ENCODE results near the gene LUC7L2. TPM values are rescaled to one million over a fixed set of nuclear protein-coding genes. Genes with fewer than 3 reads are reported as not detected.
"Not testable (repeated sequence)": the region's sequence is repeated elsewhere in the genome, so short reads cannot be mapped to it uniquely, and the experiment has no call there.

LUC7L2 gene
- polyA plus RNA-seq, 1 donor (not counting 4 experiments of a cell fraction or from before 2014, with no cell fraction given), result 52.7 TPM

DNA sequence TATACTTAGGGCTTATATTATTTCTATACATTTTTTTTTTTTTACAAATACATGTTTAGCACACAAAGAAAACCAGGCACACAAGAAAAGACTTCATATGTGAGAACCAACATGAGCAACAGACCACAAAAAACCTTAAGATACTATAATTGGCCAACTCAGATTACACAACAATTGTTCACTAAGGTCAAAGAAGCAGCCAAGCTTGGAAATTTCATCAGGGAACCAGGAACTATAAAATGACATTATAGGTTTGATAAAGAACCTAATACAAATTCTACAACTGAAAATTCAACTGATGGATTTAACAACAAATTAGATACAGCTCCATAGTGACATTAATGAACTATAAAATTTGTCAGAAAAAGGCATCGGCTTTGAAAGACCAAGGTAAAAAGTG lies 4.4 kb upstream of the LUC7L2 start:
- Histone ChIP-seq H3K9ac (ENCODE audit: control insufficient read depth, extremely low read depth, insufficient read depth, low read length) (no peak overlapping the region), H3K36me3 (ENCODE audit: control insufficient read depth in 2 of 2, extremely low read depth in 1 of 2, insufficient read depth in 2 of 2, low read length in 2 of 2) (no peaks in the 10 kb centered on the region), H2AFZ (ENCODE audit: control insufficient read depth, low read length) (no peak overlapping the region), H3K4me3 (ENCODE audit: control insufficient read depth in 2 of 3, extremely low read depth in 1 of 3, insufficient read depth in 2 of 3, low read depth in 1 of 3, low read length in 3 of 3) (no peak overlapping the region), H3K79me2 (ENCODE audit: control insufficient read depth, insufficient read depth, low read length) (peaks cover 4% of the 10 kb centered on the region), H3K27ac (ENCODE audit: control insufficient read depth, insufficient read depth, low read length) (no peak overlapping the region), H3K27me3 (ENCODE audit: control insufficient read depth, extremely low read depth, insufficient read depth, low read length) (no peaks in the 10 kb centered on the region), H3K9me1 (ENCODE audit: control insufficient read depth, extremely low read depth, insufficient read depth, low read length) (no peaks in the 10 kb centered on the region), H4K20me1 (ENCODE audit: control insufficient read depth, extremely low read depth, insufficient read depth, low read length) (no peaks in the 10 kb centered on the region), H3K4me1 (ENCODE audit: control insufficient read depth, extremely low read depth, insufficient read depth, low read length) (peaks cover 3% of the 10 kb centered on the region), H3K9me3 (ENCODE audit: control insufficient read depth, low read depth, low read length) (no peaks in the 10 kb centered on the region), H3K4me2 (ENCODE audit: control insufficient read depth, extremely low read depth, insufficient read depth, low read depth, low read length) (no peak overlapping the region)
- FAIRE-seq (no peak), DNase-seq (ENCODE audit: low read depth, low spot score) (no peak)
- dilution Hi-C loops (cut with MboI; ENCODE audit: extremely low pct_ligation_motif_present, low sequenced_read_pairs), result no loop called here
- TF ChIP-seq EZH2 (IDR thresholded peaks at IDR 0.05; ENCODE audit: low read length), result no peak
- TF ChIP-seq CTCF (optimal IDR thresholded peaks at IDR 0.05 in 1 of 3, IDR thresholded peaks at IDR 0.05 in 1 of 3, conservative IDR thresholded peaks at IDR 0.05 in 1 of 3; ENCODE audit: extremely low read depth in 1 of 3, insufficient read depth in 2 of 3, low read length in 3 of 3), result no peak

GRCh38 chr7:139357729-139358506 lies 1.8 kb upstream of the LUC7L2 start:
- H3K27me3 ChIP-seq (ENCODE audit: control insufficient read depth, extremely low read depth, insufficient read depth, low read length); H3K9me3 ChIP-seq (ENCODE audit: control insufficient read depth, low read depth, low read length); dilution Hi-C loops (cut with MboI; ENCODE audit: extremely low pct_ligation_motif_present, low sequenced_read_pairs); H3K36me3 ChIP-seq (ENCODE audit: control insufficient read depth in 2 of 2, extremely low read depth in 1 of 2, insufficient read depth in 2 of 2, low read length in 2 of 2); DNase-seq (ENCODE audit: low read depth, low spot score); H3K9me1 ChIP-seq (ENCODE audit: control insufficient read depth, extremely low read depth, insufficient read depth, low read length); FAIRE-seq; H4K20me1 ChIP-seq (ENCODE audit: control insufficient read depth, extremely low read depth, insufficient read depth, low read length): not testable (repeated sequence)
- peak overlapping the region; percentile 97 for H2AFZ ChIP-seq (ENCODE audit: control insufficient read depth, low read length)
- peaks cover 14% of the 10 kb centered on the region for H3K4me1 ChIP-seq (ENCODE audit: control insufficient read depth, extremely low read depth, insufficient read depth, low read length)
- H3K27ac ChIP-seq (ENCODE audit: control insufficient read depth, insufficient read depth, low read length), result peak overlapping the region; percentile 97
- peak overlapping the region; percentile 97 for H3K9ac ChIP-seq (ENCODE audit: control insufficient read depth, extremely low read depth, insufficient read depth, low read length)
- peaks cover 30% of the 10 kb centered on the region for H3K79me2 ChIP-seq (ENCODE audit: control insufficient read depth, insufficient read depth, low read length)
- peak overlapping the region; percentile 88 for H3K4me2 ChIP-seq (ENCODE audit: control insufficient read depth, extremely low read depth, insufficient read depth, low read depth, low read length)
- H3K4me3 ChIP-seq (ENCODE audit: control insufficient read depth in 2 of 3, extremely low read depth in 1 of 3, insufficient read depth in 2 of 3, low read depth in 1 of 3, low read length in 3 of 3), result peak overlapping the region in 2 of 3 experiments; percentile 92 to 95
